HCT116 (cell line): ENCODE measurements around the gene ARHGAP1. TPM values are rescaled to one million over a fixed set of nuclear protein-coding genes. Genes with fewer than 3 reads are reported as not detected.

Source experiments
- ATAC-seq: fragments of 200-7000 bp; cut with Tn5 transposase; 2 replicates; pipeline ENCODE4 v1.9.1; 2020; ENCODE audit warnings: mild to moderate bottlenecking, moderate library complexity
- BruUV-seq: library from RNA; stranded (reverse); fragments of 400-500 nt; replicated peaks from 2 replicates; lab custom pipeline; 2021; lab: Mats Ljungman, UMichigan
- CTCF ChIA-PET: fragments of 300-600 bp; sonication (Branson Sonifier 250); formaldehyde crosslinking; loops from one replicate; lab custom pipeline; 2021; ENCODE audit warnings: antibody characterized with exemption; lab: Charles Lee
- POLR2A ChIA-PET: fragments of 300-600, 350-600 bp; sonication (Branson Sonifier 250); formaldehyde crosslinking; loops from one replicate; lab custom pipeline; 2021; ENCODE audit warnings: antibody characterized with exemption; lab: Charles Lee
- RAD21 ChIA-PET, 2 experiments: fragments of 300-600 bp; sonication (Branson Sonifier 250); formaldehyde crosslinking; loops; one replicate each; lab custom pipeline; 2023; ENCODE audit warnings: low total read pairs in 2 of 2; ENCODE audit not compliant: uncharacterized antibody in 2 of 2, unreplicated experiment in 2 of 2, low non-redundant PET in 1 of 2; lab: Charles Lee
- DNase-seq: peaks from one replicate; pipeline ENCODE4 v3.0.0-alpha.2; 2010; ENCODE audit warnings: low read depth, low spot score
- H2AFZ ChIP-seq: fragments of 200-600 bp; shearing (Covaris generic), sonication (generic); 2 replicates; pipeline ENCODE4 v1.6.1; 2017; ENCODE audit warnings: low read depth, mixed run types, mixed read lengths, antibody characterized with exemption, low read length; ENCODE audit not compliant: poor library complexity, severe bottlenecking
- H3K27ac ChIP-seq: 2 replicates; pipeline ENCODE4 v1.5.1; 2012; ENCODE audit warnings: low read depth, low read length
- H3K27me3 ChIP-seq: fragments of 200-600 bp; sonication (generic); 2 replicates; pipeline ENCODE4 v1.6.1; 2016; ENCODE audit warnings: mixed run types, low read length, mixed read lengths; ENCODE audit not compliant: insufficient read depth
- H3K36me3 ChIP-seq, 2 experiments: fragments of 200-500 bp in 1 of 2; fragments of 200-600 bp in 1 of 2; sonication (Bioruptor generic) in 1 of 2; sonication (generic) in 1 of 2; 2 replicates each; pipeline versions ENCODE4 v1.5.1 to v1.6.1; 2014 to 2016; ENCODE audit warnings: low read length in 2 of 2, inconsistent platforms in 1 of 2, mixed read lengths in 1 of 2, mixed run types in 1 of 2; ENCODE audit not compliant: insufficient read depth in 2 of 2, control insufficient read depth in 1 of 2
- H3K4me1 ChIP-seq, 2 experiments: fragments of 200-600 bp in 1 of 2; sonication (generic) in 1 of 2; 2 replicates each; pipeline versions ENCODE4 v1.5.1 to v1.6.1; 2012 to 2017; ENCODE audit warnings: low read length in 2 of 2, inconsistent platforms in 1 of 2, mild to moderate bottlenecking in 1 of 2, mixed read lengths in 1 of 2, mixed run types in 1 of 2, moderate library complexity in 1 of 2; ENCODE audit not compliant: insufficient read depth in 2 of 2, control insufficient read depth in 1 of 2
- H3K4me2 ChIP-seq: fragments of 200-600 bp; sonication (generic); 2 replicates; pipeline ENCODE4 v1.6.1; 2017; ENCODE audit warnings: mixed run types, low read length, mixed read lengths
- H3K4me3 ChIP-seq, 2 experiments: fragments of 200-600 bp in 1 of 2; sonication (generic) in 1 of 2; replicated peaks in 1 of 2; 2 replicates each; pipeline ENCODE4 v1.5.1; 2011 to 2016; ENCODE audit warnings: low read length in 2 of 2, control low read depth in 1 of 2, low read depth in 1 of 2, mild to moderate bottlenecking in 1 of 2, mixed read lengths in 1 of 2, mixed run types in 1 of 2
- H3K79me2 ChIP-seq: fragments of 200-600 bp; sonication (generic); 2 replicates; pipeline ENCODE4 v1.6.1; 2017; ENCODE audit warnings: mild to moderate bottlenecking, mixed run types, low read length, moderate library complexity, mixed read lengths; ENCODE audit not compliant: insufficient read depth
- H3K9ac ChIP-seq: fragments of 200-600 bp; sonication (generic); 2 replicates; pipeline ENCODE4 v1.6.1; 2016; ENCODE audit warnings: low read length, mixed read lengths
- H3K9me2 ChIP-seq: fragments of 200-600 bp; sonication (generic), shearing (Covaris generic); 2 replicates; pipeline ENCODE4 v1.6.1; 2017; ENCODE audit warnings: mixed run types, mild to moderate bottlenecking, moderate library complexity; ENCODE audit not compliant: insufficient read depth
- H3K9me3 ChIP-seq, 2 experiments: fragments of 200-500 bp in 1 of 2; fragments of 200-600 bp in 1 of 2; sonication (Bioruptor generic) in 1 of 2; sonication (generic) in 1 of 2; 2 replicates each; pipeline ENCODE4 v1.6.1; 2014 to 2017; ENCODE audit warnings: low read length in 2 of 2, mixed read lengths in 2 of 2, inconsistent platforms in 1 of 2, low read depth in 1 of 2, mild to moderate bottlenecking in 1 of 2, mixed run types in 1 of 2, moderate library complexity in 1 of 2; ENCODE audit not compliant: control insufficient read depth in 1 of 2, insufficient read depth in 1 of 2
- H4K20me1 ChIP-seq: fragments of 200-600 bp; sonication (generic), shearing (Covaris generic); 2 replicates; pipeline ENCODE4 v1.6.1; 2017; ENCODE audit warnings: mixed run types, mild to moderate bottlenecking, moderate library complexity; ENCODE audit not compliant: insufficient read depth
- CBX3 ChIP-seq: IDR thresholded peaks from 2 replicates; pipeline ENCODE4 v1.6.1; 2012; ENCODE audit warnings: low read depth
- CEBPB ChIP-seq: IDR thresholded peaks from 2 replicates; pipeline ENCODE4 v1.6.1; 2012; ENCODE audit warnings: low read depth
- CTCF ChIP-seq, 3 experiments: fragments of 200-600 bp in 1 of 3; sonication (generic) in 1 of 3; IDR thresholded peaks in 2 of 3; conservative IDR thresholded peaks in 1 of 3; 2 replicates each; pipeline ENCODE4 v1.5.1; 2012 to 2017; ENCODE audit warnings: low read depth in 2 of 3, low read length in 2 of 3, antibody characterized with exemption in 1 of 3, borderline replicate concordance in 1 of 3, control low read depth in 1 of 3, mild to moderate bottlenecking in 1 of 3, mixed read lengths in 1 of 3, mixed run types in 1 of 3, moderate library complexity in 1 of 3; ENCODE audit not compliant: insufficient read depth in 1 of 3
- EGR1 ChIP-seq: IDR thresholded peaks from 2 replicates; pipeline ENCODE4 v1.6.1; 2012; ENCODE audit warnings: low read depth
- ELF1 ChIP-seq: IDR thresholded peaks from 2 replicates; pipeline ENCODE4 v1.6.1; 2012; ENCODE audit warnings: low read depth, borderline replicate concordance
- EZH2 ChIP-seq: fragments of 200-600 bp; sonication (generic); IDR thresholded peaks from 2 replicates; pipeline ENCODE4 v1.6.1; 2017; ENCODE audit warnings: antibody characterized with exemption, mixed run types
- EZH2phosphoT487 ChIP-seq: fragments of 200-600 bp; IDR thresholded peaks from 2 replicates; pipeline ENCODE4 v1.6.1; 2018; ENCODE audit warnings: antibody characterized with exemption, borderline replicate concordance
- JUND ChIP-seq: IDR thresholded peaks from 2 replicates; pipeline ENCODE4 v1.6.1; 2012
- MAX ChIP-seq: IDR thresholded peaks from 2 replicates; pipeline ENCODE4 v1.6.1; 2012
- POLR2A ChIP-seq: IDR thresholded peaks from 2 replicates; pipeline ENCODE4 v1.7.0; 2011; ENCODE audit warnings: borderline replicate concordance; ENCODE audit not compliant: insufficient read depth, insufficient read length; ENCODE audit errors: extremely low read depth
- POLR2AphosphoS5 ChIP-seq: IDR thresholded peaks from 2 replicates; pipeline ENCODE4 v1.6.1; 2011; ENCODE audit warnings: mild to moderate bottlenecking, low read depth, low read length, moderate library complexity
- RAD21 ChIP-seq: IDR thresholded peaks from 2 replicates; pipeline ENCODE4 v1.6.1; 2012; ENCODE audit warnings: low read depth, mild to moderate bottlenecking
- REST ChIP-seq: IDR thresholded peaks from 2 replicates; pipeline ENCODE4 v1.6.1; 2012; ENCODE audit warnings: low read depth
- SIN3A ChIP-seq: IDR thresholded peaks from 2 replicates; pipeline ENCODE4 v1.6.1; 2012; ENCODE audit warnings: low read depth
- SP1 ChIP-seq: IDR thresholded peaks from 2 replicates; pipeline ENCODE4 v1.6.1; 2012; ENCODE audit warnings: low read depth
- YY1 ChIP-seq: IDR thresholded peaks from 2 replicates; pipeline ENCODE4 v1.6.1; 2011; ENCODE audit warnings: low read length, low read depth, moderate library complexity, mild to moderate bottlenecking; ENCODE audit not compliant: insufficient replicate concordance; ENCODE audit errors: extremely low read depth
- ZNF274 ChIP-seq: fragments of 200-500 bp; sonication (Bioruptor generic); IDR thresholded peaks from 2 replicates; pipeline ENCODE4 v1.6.1; 2014; ENCODE audit warnings: mild to moderate bottlenecking, low read depth, low read length, inconsistent platforms
- intact Hi-C: fragments of 100-400 bp; cut with micrococcal nuclease; formaldehyde crosslinking; loops from 2 replicates; pipeline ENCODE4 v1.10.0; 2022
- total RNA-seq: library from RNA; stranded (reverse); gene quantifications from one replicate; pipeline ENCODE4 v1.2.1, GENCODE V29; 2021; ENCODE audit not compliant: unreplicated experiment
- TF ChIP-seq, protein P1 (sequence below): IDR thresholded peaks from 2 replicates; pipeline ENCODE4 v1.6.1; 2012

ARHGAP1 gene
- total RNA-seq, 1 experiment from 2014 or later, result 36.9 TPM

DNA sequence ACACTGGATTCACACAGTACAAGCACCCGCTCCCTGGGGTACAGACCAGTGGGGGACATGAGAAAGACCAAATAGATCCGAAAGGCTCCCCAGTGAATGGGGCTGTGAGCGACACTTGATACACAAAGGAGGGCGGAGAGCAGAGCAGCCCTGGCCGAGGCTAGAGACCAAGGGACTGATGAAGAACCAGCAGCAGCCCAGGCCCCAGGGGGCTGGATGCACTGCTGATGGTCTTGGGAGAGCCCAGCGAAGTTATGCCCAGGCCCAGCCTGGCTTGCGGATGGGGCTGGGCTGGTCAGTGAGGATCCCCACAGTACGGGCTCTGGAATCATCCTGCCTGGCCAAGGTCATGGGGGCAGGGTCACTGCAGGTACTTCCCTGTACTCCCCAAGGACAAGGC lies 23.2 kb downstream of the ARHGAP1 start:
- BruUV-seq, result TSS peak; percentile 68
- Histone ChIP-seq H3K27ac (no peak overlapping the region), H3K9me3 (no peaks in the 10 kb centered on the region), H3K9me2 (no peaks in the 10 kb centered on the region), H3K79me2 (no peaks in the 10 kb centered on the region), H3K36me3 (peaks cover 3 to 4% of the 10 kb centered on the region in 2 experiments; a peak in 3 of 4 replicates), H3K9ac (no peak overlapping the region), H4K20me1 (no peaks in the 10 kb centered on the region), H3K27me3 (no peaks in the 10 kb centered on the region), H3K4me3 (no peak overlapping the region), H3K4me2 (no peak overlapping the region), H2AFZ (no peak overlapping the region), H3K4me1 (peaks cover 0 to 4% of the 10 kb centered on the region in 2 experiments; a peak in 1 of 4 replicates)
- DNase-seq (no peak), ATAC-seq (no peak)
- ChIA-PET CTCF (no interaction called here), POLR2A (no interaction called here), RAD21 (no interaction called here)
- intact Hi-C loops, result no loop called here
- TF ChIP-seq MAX (no peak), ZNF274 (no peak), REST (no peak), CTCF (IDR thresholded peaks at IDR 0.05 in 2 of 3, conservative IDR thresholded peaks at IDR 0.05 in 1 of 3; ENCODE audit: borderline replicate concordance in 1 of 3, insufficient read depth in 1 of 3, low read depth in 2 of 3, low read length in 2 of 3) (no peak), RAD21 (no peak), YY1 (no peak), EZH2 (no peak), EGR1 (no peak), POLR2A (no peak), SIN3A (no peak), POLR2AphosphoS5 (no peak), ELF1 (no peak), CBX3 (no peak), EZH2phosphoT487 (no peak), SP1 (no peak), JUND (no peak), CEBPB (no peak)
- TF ChIP-seq, protein P1, sequence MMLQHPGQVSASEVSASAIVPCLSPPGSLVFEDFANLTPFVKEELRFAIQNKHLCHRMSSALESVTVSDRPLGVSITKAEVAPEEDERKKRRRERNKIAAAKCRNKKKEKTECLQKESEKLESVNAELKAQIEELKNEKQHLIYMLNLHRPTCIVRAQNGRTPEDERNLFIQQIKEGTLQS, result no peak
